ENCODE results near the gene ANKDD1B. TPM values are rescaled to one million over a fixed set of nuclear protein-coding genes. Genes with fewer than 3 reads are reported as not detected.

The ANKDD1B gene
- total and polyA plus RNA-seq, 9 of the 15 experiments (the other 6 are each of a cell fraction or from before 2014, with no cell fraction given) = 0.04 to 0.29 (median 0.18) TPM; not detected in 1

DNA sequence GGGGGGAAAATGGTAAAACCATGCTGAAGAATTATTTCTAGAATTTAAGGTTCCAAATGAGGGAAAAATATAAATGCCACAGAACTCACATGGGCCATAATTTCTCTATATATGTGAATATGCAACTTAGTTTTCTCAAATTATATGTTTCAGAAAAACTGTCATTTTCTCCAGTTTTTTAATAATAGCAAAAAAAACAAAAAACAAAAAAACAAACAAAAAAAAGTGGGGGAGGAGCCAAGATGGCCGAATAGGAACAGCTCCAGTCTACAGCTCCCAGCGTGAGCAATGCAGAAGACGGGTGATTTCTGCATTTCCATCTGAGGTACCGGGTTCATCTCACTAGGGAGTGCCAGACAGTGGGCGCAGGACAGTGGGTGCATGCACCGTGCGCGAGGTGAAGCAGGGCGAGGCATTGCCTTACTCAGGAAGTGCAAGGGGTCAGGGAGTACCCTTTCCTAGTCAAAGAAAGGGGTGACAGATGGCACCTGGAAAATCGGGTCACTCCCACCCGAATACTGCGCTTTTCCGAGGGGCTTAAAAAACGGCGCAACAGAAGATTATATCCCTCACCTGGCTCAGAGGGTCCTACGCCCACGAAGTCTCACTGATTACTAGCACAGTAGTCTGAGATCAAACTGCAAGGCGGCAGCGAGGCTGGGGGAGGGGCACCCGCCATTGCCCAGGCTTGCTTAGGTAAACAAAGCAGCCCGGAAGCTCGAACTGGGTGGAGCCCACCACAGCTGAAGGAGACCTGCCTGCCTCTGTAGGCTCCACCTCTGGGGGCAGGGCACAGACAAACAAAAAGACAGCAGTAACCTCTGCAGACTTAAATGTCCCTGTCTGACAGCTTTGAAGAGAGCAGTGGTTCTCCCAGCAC lies 84.5 kb downstream of the ANKDD1B start (continued):
- TF ChIP-seq NFRKB (IDR thresholded peaks at IDR 0.05; ENCODE audit: low read depth) (peak; percentile 80), YY1 (IDR thresholded peaks at IDR 0.05; ENCODE audit: borderline replicate concordance in 1 of 3, control insufficient read depth in 1 of 3, extremely low read depth in 1 of 3, insufficient read depth in 3 of 3, insufficient read length in 1 of 3, insufficient replicate concordance in 2 of 3, low read depth in 1 of 3, low read length in 2 of 3) (peak in 2 of 3 experiments; percentile 22 to 60)
- TF ChIP-seq, protein P1, sequence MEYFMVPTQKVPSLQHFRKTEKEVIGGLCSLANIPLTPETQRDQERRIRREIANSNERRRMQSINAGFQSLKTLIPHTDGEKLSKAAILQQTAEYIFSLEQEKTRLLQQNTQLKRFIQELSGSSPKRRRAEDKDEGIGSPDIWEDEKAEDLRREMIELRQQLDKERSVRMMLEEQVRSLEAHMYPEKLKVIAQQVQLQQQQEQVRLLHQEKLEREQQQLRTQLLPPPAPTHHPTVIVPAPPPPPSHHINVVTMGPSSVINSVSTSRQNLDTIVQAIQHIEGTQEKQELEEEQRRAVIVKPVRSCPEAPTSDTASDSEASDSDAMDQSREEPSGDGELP (CRISPR knock-in tag; IDR thresholded peaks at IDR 0.05; ENCODE audit: borderline replicate concordance) = peak; percentile 77; the same call in 1 of the 2 replicates
- TF ChIP-seq, protein P2, sequence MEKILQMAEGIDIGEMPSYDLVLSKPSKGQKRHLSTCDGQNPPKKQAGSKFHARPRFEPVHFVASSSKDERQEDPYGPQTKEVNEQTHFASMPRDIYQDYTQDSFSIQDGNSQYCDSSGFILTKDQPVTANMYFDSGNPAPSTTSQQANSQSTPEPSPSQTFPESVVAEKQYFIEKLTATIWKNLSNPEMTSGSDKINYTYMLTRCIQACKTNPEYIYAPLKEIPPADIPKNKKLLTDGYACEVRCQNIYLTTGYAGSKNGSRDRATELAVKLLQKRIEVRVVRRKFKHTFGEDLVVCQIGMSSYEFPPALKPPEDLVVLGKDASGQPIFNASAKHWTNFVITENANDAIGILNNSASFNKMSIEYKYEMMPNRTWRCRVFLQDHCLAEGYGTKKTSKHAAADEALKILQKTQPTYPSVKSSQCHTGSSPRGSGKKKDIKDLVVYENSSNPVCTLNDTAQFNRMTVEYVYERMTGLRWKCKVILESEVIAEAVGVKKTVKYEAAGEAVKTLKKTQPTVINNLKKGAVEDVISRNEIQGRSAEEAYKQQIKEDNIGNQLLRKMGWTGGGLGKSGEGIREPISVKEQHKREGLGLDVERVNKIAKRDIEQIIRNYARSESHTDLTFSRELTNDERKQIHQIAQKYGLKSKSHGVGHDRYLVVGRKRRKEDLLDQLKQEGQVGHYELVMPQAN (IDR thresholded peaks at IDR 0.05; ENCODE audit: borderline replicate concordance) = 0 out of 2 replicates have a peak, but pooled peaks have one; percentile 25

DNA sequence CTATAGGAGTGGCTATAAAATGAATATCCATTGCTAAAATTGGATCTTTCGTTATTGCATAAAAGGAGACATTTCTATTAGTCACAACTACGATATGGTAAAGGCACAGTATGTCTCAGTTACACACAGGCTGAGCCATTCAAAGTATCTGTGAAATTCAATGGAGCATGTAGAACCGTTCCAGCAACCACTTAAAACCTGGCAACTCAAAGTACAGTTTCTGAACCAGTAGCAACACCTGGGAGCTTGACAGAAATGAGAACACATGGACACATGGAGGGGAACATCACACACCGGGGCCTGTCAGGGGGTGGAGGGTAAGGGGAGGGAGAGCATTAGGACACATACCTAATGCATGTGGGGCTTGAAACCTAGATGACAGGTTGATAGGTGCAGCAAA lies 90.6 kb downstream of the ANKDD1B start:
- no TSS peak for BruUV-seq (replicated peaks)
- POLR2A ChIA-PET = no interaction called here
- FAIRE-seq (no peak), ATAC-seq (no peak), DNase-seq (ENCODE audit: extremely low read depth in 1 of 4, low spot score in 3 of 4) (no peak)
- H3K4me3 ChIP-seq = no peak overlapping the region
- no peak overlapping the region for H2AFZ ChIP-seq (ENCODE audit: low read depth, low read length)
- intact Hi-C loops (cut with micrococcal nuclease) (no loop called here), in situ Hi-C loops (cut with MboI) (no loop called here)
- H3K27ac ChIP-seq (ENCODE audit: extremely low read depth, low read depth, low read length) = no peak overlapping the region
- CTCF ChIA-PET (ENCODE audit: low intra/inter-chr PET ratio) = no interaction called here
- H3K9me3 ChIP-seq (replicated peaks; ENCODE audit: control insufficient read depth, insufficient read depth, low read depth, low read length) = no peaks in the 10 kb centered on the region
- no peaks in the 10 kb centered on the region for H3K9me1 ChIP-seq (ENCODE audit: control insufficient read depth, insufficient read depth, low read length)
- H3K36me3 ChIP-seq (ENCODE audit: control insufficient read depth, insufficient read depth, low read length) = peaks cover 42% of the 10 kb centered on the region
- H3K79me2 ChIP-seq (ENCODE audit: control insufficient read depth, insufficient read depth, low read length) = peaks cover 11% of the 10 kb centered on the region; the same call in 2 of the 3 replicates
- peaks cover 0 to 13% of the 10 kb centered on the region in 2 experiments; a peak in 2 of 5 replicates for H3K4me1 ChIP-seq (replicated peaks in 1 of 2; ENCODE audit: control insufficient read depth in 2 of 2, insufficient read depth in 2 of 2, low read length in 2 of 2)
- H3K27me3 ChIP-seq (ENCODE audit: control insufficient read depth in 2 of 2, insufficient read depth in 2 of 2, low read length in 2 of 2) = no peaks in the 10 kb centered on the region
- H3K4me2 ChIP-seq (ENCODE audit: insufficient read depth, low read length) = no peak overlapping the region
- WGBS (ENCODE audit: insufficient coverage, low coverage, missing lambda C conversion rate) = 100% methylated on average over 4 of the region's 4 CpGs
- H3K9ac ChIP-seq (ENCODE audit: insufficient read depth in 1 of 2, low read depth in 2 of 2, low read length in 2 of 2) = no peak overlapping the region
- H4K20me1 ChIP-seq (replicated peaks; ENCODE audit: control insufficient read depth, insufficient read depth, low read length) = no peaks in the 10 kb centered on the region
- no peak for TF ChIP-seq MYBL2 (IDR thresholded peaks at IDR 0.05; ENCODE audit: low read depth)
- no peak for TF ChIP-seq MYBL2 (CRISPR knock-in tag; IDR thresholded peaks at IDR 0.05; ENCODE audit: borderline replicate concordance)
- TF ChIP-seq ZNF444 (CRISPR knock-in tag; IDR thresholded peaks at IDR 0.05) = no peak
- no peak for TF ChIP-seq NCOR1 (IDR thresholded peaks at IDR 0.05)
- TF ChIP-seq, protein P3, sequence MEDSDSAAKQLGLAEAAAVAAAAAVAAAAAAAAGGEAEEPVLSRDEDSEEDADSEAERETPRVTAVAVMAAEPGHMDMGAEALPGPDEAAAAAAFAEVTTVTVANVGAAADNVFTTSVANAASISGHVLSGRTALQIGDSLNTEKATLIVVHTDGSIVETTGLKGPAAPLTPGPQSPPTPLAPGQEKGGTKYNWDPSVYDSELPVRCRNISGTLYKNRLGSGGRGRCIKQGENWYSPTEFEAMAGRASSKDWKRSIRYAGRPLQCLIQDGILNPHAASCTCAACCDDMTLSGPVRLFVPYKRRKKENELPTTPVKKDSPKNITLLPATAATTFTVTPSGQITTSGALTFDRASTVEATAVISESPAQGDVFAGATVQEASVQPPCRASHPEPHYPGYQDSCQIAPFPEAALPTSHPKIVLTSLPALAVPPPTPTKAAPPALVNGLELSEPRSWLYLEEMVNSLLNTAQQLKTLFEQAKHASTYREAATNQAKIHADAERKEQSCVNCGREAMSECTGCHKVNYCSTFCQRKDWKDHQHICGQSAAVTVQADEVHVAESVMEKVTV (CRISPR knock-in tag; IDR thresholded peaks at IDR 0.05) = no peak
- TF ChIP-seq LEF1 (IDR thresholded peaks at IDR 0.05) = no peak
- TF ChIP-seq RBBP5 (IDR thresholded peaks at IDR 0.05; ENCODE audit: borderline replicate concordance, insufficient read depth, low read length, poor library complexity, severe bottlenecking) = no peak
- TF ChIP-seq RFX5 (IDR thresholded peaks at IDR 0.05; ENCODE audit: low read depth, low read length) = no peak
- no peak for TF ChIP-seq RBM22 (IDR thresholded peaks at IDR 0.05; ENCODE audit: low read depth, low read length, poor library complexity, severe bottlenecking)
- TF ChIP-seq ZNF445 (CRISPR knock-in tag; IDR thresholded peaks at IDR 0.05; ENCODE audit: low read depth) = no peak
- no peak for TF ChIP-seq RUNX1 (IDR thresholded peaks at IDR 0.05; ENCODE audit: low read depth)

All from K562 (cell line).